Measurements from ENCODE around the gene RIPOR3. TPM values are rescaled to one million over a fixed set of nuclear protein-coding genes. Genes with fewer than 3 reads are reported as not detected.

The RIPOR3 gene
- total and polyA plus RNA-seq, 9 of the 15 experiments (the other 6 are each of a cell fraction or from before 2014, with no cell fraction given): 3.3 to 62.7 (median 21.4) TPM

DNA sequence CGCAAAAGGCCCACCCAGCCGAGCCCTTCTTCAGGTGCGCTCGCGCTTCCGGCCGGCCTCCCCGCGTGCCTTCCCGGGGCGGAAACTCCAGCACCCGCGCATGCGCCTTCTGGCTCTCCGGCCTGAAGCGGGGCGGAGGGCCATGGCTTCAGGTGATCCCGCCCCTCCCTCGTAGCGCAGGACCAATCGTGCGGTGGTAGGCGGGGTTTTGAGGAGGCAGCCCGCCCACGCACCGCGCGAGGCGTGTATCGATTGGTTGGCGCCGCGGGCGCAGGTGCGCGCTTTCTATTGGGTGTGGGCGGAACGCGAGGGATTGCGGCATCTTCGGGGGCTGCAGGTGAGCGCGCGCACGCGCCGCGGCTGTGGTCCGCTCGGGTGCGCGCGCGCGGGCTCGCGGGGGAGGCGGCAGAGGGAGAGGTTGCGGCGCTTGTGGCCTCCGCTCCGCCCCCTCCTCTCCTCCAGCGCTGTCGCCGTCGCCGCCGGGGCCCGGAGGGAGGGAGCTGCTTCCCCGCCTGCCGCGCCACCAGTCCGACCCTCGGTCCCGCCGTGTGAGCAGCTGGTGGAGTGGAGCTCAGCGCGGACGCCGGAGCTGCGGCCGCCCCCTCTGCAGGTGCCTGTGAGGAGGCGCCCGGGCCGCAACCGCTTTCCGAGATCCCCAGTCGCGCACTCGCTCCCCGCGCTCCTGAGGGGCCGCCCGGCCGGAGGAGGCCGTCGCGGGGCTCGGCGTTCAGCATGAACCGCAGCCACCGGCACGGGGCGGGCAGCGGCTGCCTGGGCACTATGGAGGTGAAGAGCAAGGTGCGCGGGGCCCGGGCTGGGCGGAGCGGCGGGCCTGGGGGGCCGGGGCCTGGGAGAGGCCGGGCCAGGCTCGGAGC, 40.0 kb upstream of the RIPOR3 start, which contains the start of gene PARD6B (continued):
- TF ChIP-seq, protein P1, sequence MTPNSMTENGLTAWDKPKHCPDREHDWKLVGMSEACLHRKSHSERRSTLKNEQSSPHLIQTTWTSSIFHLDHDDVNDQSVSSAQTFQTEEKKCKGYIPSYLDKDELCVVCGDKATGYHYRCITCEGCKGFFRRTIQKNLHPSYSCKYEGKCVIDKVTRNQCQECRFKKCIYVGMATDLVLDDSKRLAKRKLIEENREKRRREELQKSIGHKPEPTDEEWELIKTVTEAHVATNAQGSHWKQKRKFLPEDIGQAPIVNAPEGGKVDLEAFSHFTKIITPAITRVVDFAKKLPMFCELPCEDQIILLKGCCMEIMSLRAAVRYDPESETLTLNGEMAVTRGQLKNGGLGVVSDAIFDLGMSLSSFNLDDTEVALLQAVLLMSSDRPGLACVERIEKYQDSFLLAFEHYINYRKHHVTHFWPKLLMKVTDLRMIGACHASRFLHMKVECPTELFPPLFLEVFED (CRISPR knock-in tag; conservative IDR thresholded peaks at IDR 0.05): no peak
- TF ChIP-seq PYGO2 (tag; IDR thresholded peaks at IDR 0.05) (no peak), EWSR1 (IDR thresholded peaks at IDR 0.05; ENCODE audit: borderline replicate concordance, low read depth, partially characterized antibody) (no peak), ZNF445 (CRISPR knock-in tag; IDR thresholded peaks at IDR 0.05; ENCODE audit: low read depth) (no peak), ZNF75A (CRISPR knock-in tag; IDR thresholded peaks at IDR 0.05) (no peak), RBM14 (IDR thresholded peaks at IDR 0.05; ENCODE audit: borderline replicate concordance, insufficient read depth, low read depth, low read length) (no peak), ZNF134 (CRISPR knock-in tag; conservative IDR thresholded peaks at IDR 0.05) (no peak), ARID1B (IDR thresholded peaks at IDR 0.05) (no peak), EGR1 (conservative IDR thresholded peaks at IDR 0.05) (peak; percentile 100)
- TF ChIP-seq, protein P2, sequence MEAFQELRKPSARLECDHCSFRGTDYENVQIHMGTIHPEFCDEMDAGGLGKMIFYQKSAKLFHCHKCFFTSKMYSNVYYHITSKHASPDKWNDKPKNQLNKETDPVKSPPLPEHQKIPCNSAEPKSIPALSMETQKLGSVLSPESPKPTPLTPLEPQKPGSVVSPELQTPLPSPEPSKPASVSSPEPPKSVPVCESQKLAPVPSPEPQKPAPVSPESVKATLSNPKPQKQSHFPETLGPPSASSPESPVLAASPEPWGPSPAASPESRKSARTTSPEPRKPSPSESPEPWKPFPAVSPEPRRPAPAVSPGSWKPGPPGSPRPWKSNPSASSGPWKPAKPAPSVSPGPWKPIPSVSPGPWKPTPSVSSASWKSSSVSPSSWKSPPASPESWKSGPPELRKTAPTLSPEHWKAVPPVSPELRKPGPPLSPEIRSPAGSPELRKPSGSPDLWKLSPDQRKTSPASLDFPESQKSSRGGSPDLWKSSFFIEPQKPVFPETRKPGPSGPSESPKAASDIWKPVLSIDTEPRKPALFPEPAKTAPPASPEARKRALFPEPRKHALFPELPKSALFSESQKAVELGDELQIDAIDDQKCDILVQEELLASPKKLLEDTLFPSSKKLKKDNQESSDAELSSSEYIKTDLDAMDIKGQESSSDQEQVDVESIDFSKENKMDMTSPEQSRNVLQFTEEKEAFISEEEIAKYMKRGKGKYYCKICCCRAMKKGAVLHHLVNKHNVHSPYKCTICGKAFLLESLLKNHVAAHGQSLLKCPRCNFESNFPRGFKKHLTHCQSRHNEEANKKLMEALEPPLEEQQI (IDR thresholded peaks at IDR 0.05): no peak
- TF ChIP-seq, protein P3, sequence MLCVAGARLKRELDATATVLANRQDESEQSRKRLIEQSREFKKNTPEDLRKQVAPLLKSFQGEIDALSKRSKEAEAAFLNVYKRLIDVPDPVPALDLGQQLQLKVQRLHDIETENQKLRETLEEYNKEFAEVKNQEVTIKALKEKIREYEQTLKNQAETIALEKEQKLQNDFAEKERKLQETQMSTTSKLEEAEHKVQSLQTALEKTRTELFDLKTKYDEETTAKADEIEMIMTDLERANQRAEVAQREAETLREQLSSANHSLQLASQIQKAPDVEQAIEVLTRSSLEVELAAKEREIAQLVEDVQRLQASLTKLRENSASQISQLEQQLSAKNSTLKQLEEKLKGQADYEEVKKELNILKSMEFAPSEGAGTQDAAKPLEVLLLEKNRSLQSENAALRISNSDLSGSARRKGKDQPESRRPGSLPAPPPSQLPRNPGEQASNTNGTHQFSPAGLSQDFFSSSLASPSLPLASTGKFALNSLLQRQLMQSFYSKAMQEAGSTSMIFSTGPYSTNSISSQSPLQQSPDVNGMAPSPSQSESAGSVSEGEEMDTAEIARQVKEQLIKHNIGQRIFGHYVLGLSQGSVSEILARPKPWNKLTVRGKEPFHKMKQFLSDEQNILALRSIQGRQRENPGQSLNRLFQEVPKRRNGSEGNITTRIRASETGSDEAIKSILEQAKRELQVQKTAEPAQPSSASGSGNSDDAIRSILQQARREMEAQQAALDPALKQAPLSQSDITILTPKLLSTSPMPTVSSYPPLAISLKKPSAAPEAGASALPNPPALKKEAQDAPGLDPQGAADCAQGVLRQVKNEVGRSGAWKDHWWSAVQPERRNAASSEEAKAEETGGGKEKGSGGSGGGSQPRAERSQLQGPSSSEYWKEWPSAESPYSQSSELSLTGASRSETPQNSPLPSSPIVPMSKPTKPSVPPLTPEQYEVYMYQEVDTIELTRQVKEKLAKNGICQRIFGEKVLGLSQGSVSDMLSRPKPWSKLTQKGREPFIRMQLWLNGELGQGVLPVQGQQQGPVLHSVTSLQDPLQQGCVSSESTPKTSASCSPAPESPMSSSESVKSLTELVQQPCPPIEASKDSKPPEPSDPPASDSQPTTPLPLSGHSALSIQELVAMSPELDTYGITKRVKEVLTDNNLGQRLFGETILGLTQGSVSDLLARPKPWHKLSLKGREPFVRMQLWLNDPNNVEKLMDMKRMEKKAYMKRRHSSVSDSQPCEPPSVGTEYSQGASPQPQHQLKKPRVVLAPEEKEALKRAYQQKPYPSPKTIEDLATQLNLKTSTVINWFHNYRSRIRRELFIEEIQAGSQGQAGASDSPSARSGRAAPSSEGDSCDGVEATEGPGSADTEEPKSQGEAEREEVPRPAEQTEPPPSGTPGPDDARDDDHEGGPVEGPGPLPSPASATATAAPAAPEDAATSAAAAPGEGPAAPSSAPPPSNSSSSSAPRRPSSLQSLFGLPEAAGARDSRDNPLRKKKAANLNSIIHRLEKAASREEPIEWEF (CRISPR knock-in tag; IDR thresholded peaks at IDR 0.05): no peak
- TF ChIP-seq, protein P4, sequence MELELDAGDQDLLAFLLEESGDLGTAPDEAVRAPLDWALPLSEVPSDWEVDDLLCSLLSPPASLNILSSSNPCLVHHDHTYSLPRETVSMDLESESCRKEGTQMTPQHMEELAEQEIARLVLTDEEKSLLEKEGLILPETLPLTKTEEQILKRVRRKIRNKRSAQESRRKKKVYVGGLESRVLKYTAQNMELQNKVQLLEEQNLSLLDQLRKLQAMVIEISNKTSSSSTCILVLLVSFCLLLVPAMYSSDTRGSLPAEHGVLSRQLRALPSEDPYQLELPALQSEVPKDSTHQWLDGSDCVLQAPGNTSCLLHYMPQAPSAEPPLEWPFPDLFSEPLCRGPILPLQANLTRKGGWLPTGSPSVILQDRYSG (tag; conservative IDR thresholded peaks at IDR 0.05; ENCODE audit: low read depth): no peak; the same call in 1 of the 2 replicates
- TF ChIP-seq, protein P5, sequence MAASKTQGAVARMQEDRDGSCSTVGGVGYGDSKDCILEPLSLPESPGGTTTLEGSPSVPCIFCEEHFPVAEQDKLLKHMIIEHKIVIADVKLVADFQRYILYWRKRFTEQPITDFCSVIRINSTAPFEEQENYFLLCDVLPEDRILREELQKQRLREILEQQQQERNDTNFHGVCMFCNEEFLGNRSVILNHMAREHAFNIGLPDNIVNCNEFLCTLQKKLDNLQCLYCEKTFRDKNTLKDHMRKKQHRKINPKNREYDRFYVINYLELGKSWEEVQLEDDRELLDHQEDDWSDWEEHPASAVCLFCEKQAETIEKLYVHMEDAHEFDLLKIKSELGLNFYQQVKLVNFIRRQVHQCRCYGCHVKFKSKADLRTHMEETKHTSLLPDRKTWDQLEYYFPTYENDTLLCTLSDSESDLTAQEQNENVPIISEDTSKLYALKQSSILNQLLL (CRISPR knock-in tag; IDR thresholded peaks at IDR 0.05; ENCODE audit: borderline replicate concordance): no peak

All from K562 (cell line).